ENCODE results near the gene DKK2.

Gene DKK2

DNA sequence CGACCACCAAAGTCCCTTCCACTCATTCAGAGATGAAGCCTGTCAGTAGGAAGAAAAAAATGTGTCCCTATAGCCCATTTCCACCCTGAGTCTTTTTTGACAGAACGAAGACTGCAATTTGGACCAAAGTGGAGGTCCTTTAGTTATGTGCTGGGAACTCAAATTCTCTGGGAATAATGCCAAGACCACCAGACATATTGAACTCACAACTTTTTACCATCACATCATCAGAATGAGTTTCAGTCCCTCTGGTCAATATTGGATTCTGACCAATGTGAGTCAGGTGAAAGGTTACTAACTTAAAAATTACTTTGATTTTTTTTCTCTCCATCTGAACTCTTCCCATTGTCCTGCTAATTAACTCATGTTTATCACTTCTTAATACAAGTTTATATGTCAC lies 128.9 kb downstream of the DKK2 start:
- no peak for DNase-seq

DNA sequence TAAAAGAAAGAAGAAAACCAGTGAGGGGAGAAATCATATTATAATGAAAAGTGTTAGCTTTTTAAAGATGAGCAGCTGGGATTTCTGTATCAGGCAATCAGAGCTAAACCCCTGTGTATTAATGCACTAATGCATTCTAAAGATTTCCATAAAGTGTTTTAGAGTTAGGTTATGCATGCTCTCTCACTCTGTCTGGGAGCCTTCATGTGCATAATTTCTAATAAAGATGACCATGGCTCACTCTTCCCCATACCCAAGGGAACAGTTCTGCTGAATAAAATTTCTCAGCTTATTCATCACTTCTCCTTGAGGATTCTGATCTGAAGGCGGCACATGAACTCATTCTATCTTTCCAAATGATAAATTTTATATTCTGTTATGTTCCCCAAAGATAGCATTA lies 129.4 kb downstream of the DKK2 start:
- no peak for DNase-seq

DNA sequence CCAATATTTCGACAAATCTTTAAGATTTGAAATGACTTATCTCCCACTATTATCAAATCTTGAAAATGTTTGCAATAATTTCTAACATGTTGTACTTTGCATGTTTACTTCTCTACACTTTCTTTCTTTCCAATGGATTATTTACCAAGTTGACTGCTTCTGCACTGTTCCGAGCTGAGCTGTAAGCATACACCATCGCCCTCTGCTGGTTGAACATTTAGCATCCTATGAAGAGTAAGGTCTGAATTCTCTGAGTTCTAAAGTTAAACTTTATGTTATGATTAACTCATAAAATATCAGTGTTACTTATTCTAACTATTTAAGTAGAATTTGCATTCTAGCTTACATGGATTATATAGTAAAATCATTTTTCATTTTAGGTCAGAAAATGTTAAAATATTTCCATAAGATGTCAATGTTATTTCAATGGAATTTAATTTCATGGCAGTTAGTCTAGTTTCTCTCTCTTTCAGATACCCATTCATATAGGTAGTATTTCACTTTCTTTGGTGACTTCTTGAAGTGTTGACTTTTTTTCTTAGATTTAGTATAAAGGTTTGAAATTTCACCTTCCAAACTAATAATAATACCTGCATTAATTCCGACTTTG lies 137.4 kb downstream of the DKK2 start:
- DNase-seq = no peak

DNA sequence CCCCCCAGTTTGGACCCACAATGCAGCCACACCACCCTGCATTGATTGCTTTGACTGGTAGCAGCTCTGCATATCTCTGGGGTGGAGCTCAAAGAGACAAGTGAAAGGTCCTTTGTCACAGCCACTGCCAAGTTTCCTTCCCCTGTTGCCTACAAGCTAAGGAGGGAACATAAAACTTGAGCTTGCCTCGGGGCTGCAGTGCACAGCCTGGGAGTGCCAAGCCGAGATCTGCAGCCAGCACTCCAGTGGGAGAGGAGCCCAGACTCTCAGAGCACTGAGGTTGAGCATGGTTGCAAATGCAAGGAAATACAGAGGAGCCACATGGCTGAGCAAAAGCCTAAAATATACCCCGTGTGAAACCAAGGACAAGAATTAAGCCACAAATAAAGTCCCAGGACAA lies 142.2 kb downstream of the DKK2 start:
- DNase-seq = no peak

DNA sequence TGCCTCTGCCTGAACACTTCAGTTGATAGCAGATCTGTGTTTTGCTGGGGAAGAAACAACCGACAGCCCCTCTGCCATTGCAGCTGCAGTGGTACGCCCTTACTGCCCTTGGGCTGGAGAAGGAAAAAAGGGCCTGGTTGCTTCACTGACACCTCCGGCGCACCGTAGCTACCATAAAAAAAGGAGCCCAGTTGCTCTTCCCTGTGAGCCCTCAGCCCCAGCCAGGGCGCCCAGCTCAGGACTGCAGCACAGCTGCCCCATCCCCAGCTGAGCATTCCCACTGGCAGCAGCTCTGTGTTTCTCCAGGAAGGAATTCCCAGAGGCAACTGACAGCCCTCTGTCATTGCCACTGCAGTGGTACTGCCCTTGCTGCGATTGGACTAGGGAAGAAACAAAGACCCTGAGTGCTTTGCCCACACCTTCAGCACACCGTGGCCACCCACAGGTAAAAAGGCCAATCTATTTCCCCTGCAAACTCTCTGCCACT lies 142.7 kb downstream of the DKK2 start:
- DNase-seq = no peak

DNA sequence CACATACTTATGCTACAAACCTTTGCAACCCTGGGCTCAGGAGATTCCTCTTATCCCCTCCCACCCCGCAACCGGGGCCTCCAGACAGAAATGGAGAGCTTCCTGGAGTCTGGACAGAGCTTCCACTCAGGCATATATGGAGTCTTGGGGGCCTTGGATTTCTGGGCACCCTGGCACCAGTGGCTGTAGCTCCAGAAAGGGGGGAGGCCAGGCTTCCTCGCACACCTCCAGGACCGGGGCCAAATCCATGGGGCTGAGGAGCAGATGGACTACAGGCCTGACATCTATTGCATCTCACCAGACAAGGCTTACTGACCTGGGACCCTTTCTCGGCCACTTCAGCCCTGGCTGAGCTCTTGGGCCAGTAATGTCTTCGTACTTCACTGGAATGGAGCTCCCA lies 143.3 kb downstream of the DKK2 start:
- no peak for DNase-seq

DNA sequence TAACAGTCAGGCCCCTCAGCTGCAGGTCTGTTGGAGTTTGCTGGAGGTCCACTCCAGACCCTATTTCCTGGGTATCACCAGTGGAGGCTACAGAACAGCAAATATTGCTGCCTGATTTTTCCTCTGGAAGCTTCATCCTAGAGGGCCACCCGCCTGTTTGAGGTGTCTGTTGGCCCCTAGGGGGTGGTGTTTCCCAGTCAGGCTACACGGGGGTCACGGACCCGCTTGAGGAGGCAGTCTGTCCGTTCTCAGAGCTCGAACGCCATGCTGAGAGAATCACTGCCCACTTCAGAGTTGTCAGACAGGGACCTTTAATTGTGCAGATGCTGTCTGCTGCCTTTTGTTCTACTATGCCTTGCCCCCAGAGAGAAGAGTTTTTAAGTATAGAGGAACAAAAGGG lies 160.8 kb downstream of the DKK2 start:
- DNase-seq = no peak

Measured in SIG-M5 (cell line).